SK-N-MC (cell line): ENCODE data around the gene VAV2.

ENCODE experiments used
- DNase-seq: peaks from one replicate; pipeline ENCODE4 v3.0.0-alpha.2; 2011; ENCODE audit warnings: low read depth, low spot score
- H3K27ac ChIP-seq: fragments of 200-600 bp; sonication (generic); 2 replicates; pipeline ENCODE4 v1.5.1; 2016; ENCODE audit warnings: mixed run types
- H3K36me3 ChIP-seq: fragments of 200-600 bp; sonication (generic); 2 replicates; pipeline ENCODE4 v1.6.1; 2017; ENCODE audit warnings: antibody characterized with exemption, low read length, mixed read lengths; ENCODE audit not compliant: insufficient read depth
- H3K4me3 ChIP-seq: fragments of 200-600 bp; sonication (generic); 2 replicates; pipeline ENCODE4 v1.5.1; 2016
- H3K9ac ChIP-seq: fragments of 200-600 bp; sonication (generic); 2 replicates; pipeline ENCODE4 v1.8.0; 2017; ENCODE audit warnings: mixed run types, mixed read lengths; ENCODE audit not compliant: insufficient read length
- H3K9me3 ChIP-seq: fragments of 200-600 bp; sonication (generic); 2 replicates; pipeline ENCODE4 v1.6.1; 2017; ENCODE audit warnings: low read depth, mild to moderate bottlenecking, antibody characterized with exemption, low read length, moderate library complexity, mixed read lengths
- EZH2 ChIP-seq: fragments of 200-600 bp; sonication (generic); IDR thresholded peaks from one replicate; pipeline ENCODE4 v1.6.1; 2017; ENCODE audit warnings: antibody characterized with exemption
- FOXP2 ChIP-seq: optimal IDR thresholded peaks from 2 replicates; pipeline ENCODE3; 2011; ENCODE audit warnings: mild to moderate bottlenecking, moderate library complexity; ENCODE audit not compliant: insufficient read depth; ENCODE audit errors: extremely low read length, control extremely low read depth
- POLR2AphosphoS5 ChIP-seq: IDR thresholded peaks from 2 replicates; pipeline ENCODE4 v1.6.1; 2012; ENCODE audit warnings: mild to moderate bottlenecking, low read depth, low read length, borderline replicate concordance

VAV2 gene

GRCh38 chr9:133728856-133729616, 263.1 kb downstream of the VAV2 start:
- DNase-seq, result no peak
- Histone ChIP-seq H3K36me3 (no peaks in the 10 kb centered on the region), H3K4me3 (no peak overlapping the region), H3K27ac (no peak overlapping the region), H3K9me3 (no peaks in the 10 kb centered on the region), H3K9ac (no peak overlapping the region)
- TF ChIP-seq EZH2, result no peak
- TF ChIP-seq POLR2AphosphoS5, result no peak
- TF ChIP-seq FOXP2, result no peak

- no peak for DNase-seq
- Histone ChIP-seq H3K27ac (no peak overlapping the region), H3K9me3 (no peaks in the 10 kb centered on the region), H3K9ac (no peak overlapping the region), H3K4me3 (no peak overlapping the region), H3K36me3 (no peaks in the 10 kb centered on the region)
- TF ChIP-seq POLR2AphosphoS5 (no peak), EZH2 (no peak), FOXP2 (no peak)
Measured at GRCh38 chr9:133727876-133728441, 264.2 kb downstream of the VAV2 start.

GRCh38 chr9:133727277-133727875, 264.7 kb downstream of the VAV2 start:
- TF ChIP-seq FOXP2, result no peak
- no peak for TF ChIP-seq POLR2AphosphoS5
- TF ChIP-seq EZH2, result no peak
- Histone ChIP-seq H3K9ac (no peak overlapping the region), H3K4me3 (no peak overlapping the region), H3K9me3 (no peaks in the 10 kb centered on the region), H3K36me3 (no peaks in the 10 kb centered on the region), H3K27ac (no peak overlapping the region)
- DNase-seq, result no peak

GRCh38 chr9:133726401-133727276, 265.5 kb downstream of the VAV2 start:
- DNase-seq, result no peak
- TF ChIP-seq POLR2AphosphoS5, result no peak
- no peak for TF ChIP-seq FOXP2
- no peak for TF ChIP-seq EZH2
- Histone ChIP-seq H3K9me3 (no peaks in the 10 kb centered on the region), H3K4me3 (no peak overlapping the region), H3K36me3 (no peaks in the 10 kb centered on the region), H3K27ac (no peak overlapping the region), H3K9ac (no peak overlapping the region)

- H3K9me3 ChIP-seq, result no peaks in the 10 kb centered on the region
Measured at GRCh38 chr9:133725886-133726285, 266.2 kb downstream of the VAV2 start.

GRCh38 chr9:133718563-133719315, 273.4 kb downstream of the VAV2 start:
- Histone ChIP-seq H3K9ac (no peak overlapping the region), H3K4me3 (no peak overlapping the region), H3K36me3 (no peaks in the 10 kb centered on the region), H3K27ac (no peak overlapping the region), H3K9me3 (no peaks in the 10 kb centered on the region)
- no peak for DNase-seq
- TF ChIP-seq FOXP2 (no peak), EZH2 (no peak), POLR2AphosphoS5 (no peak)

More at GRCh38 chr9:133725886-133726285, 266.2 kb downstream of the VAV2 start:
- TF ChIP-seq FOXP2 (no peak), EZH2 (no peak), POLR2AphosphoS5 (no peak)
- no peak for DNase-seq
- Histone ChIP-seq H3K27ac (no peak overlapping the region), H3K9ac (no peak overlapping the region), H3K36me3 (no peaks in the 10 kb centered on the region), H3K4me3 (no peak overlapping the region)

GRCh38 chr9:133717113-133718031, 274.8 kb downstream of the VAV2 start:
- TF ChIP-seq FOXP2 (no peak), EZH2 (no peak)
- no peak overlapping the region for H3K27ac ChIP-seq
- no peaks in the 10 kb centered on the region for H3K9me3 ChIP-seq
- no peaks in the 10 kb centered on the region for H3K36me3 ChIP-seq
- H3K9ac ChIP-seq, result no peak overlapping the region
- no peak overlapping the region for H3K4me3 ChIP-seq
- DNase-seq, result no peak
